Activated T-cell treated with anti-CD3 and anti-CD28 coated beads for 24 hours (primary cell): Measurements from ENCODE around the gene UTS2B.
"Not testable (repeated sequence)": the region's sequence is repeated elsewhere in the genome, so short reads cannot be mapped to it uniquely, and the experiment has no call there.

ENCODE experiments used
- DNase-seq: peaks from one replicate; pipeline ENCODE4 v3.0.0-alpha.2; 2020; ENCODE audit warnings: low read depth

Gene UTS2B

DNA sequence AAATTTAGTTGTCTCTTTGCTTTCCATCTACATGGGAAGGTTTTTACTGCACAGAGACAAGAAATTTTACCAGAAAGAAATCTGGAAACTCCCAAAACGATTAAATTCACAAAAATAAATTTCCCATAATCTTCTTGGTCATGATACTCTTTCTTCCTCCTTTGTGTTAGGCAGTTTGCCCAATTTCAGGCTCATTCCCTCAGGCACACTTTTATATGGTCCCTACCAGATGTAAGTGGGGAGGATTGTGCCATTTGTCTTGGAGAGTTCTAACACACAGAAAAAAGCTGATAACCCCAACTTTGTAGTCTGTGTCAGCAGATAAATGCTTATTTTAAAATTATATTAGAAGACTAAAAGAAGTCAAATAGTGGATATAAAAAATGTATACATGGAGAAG is 50.2 kb downstream of the UTS2B start:
- no peak for DNase-seq

GRCh38 chr3:191275751-191276150 is 54.6 kb downstream of the UTS2B start:
- no peak for DNase-seq

DNA sequence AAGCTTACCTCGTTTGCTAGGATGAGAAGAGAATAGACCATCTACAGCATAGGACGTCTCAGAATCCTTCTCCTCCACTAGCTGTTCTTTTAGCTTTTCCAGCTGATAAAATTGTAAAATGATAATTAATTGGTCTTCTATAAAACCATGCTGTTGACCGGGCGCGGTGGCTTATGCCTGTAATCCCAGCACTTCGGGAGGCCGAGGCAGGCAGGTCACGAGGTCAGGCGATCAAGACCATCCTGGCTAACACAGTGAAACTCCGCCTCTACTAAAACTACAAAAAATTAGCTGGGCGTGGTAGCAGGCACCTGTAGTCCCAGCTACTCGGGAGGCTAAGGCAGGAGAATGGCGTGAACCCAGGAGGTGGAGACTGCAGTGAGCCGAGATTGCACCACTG is 55.1 kb downstream of the UTS2B start:
- DNase-seq = not testable (repeated sequence)

DNA sequence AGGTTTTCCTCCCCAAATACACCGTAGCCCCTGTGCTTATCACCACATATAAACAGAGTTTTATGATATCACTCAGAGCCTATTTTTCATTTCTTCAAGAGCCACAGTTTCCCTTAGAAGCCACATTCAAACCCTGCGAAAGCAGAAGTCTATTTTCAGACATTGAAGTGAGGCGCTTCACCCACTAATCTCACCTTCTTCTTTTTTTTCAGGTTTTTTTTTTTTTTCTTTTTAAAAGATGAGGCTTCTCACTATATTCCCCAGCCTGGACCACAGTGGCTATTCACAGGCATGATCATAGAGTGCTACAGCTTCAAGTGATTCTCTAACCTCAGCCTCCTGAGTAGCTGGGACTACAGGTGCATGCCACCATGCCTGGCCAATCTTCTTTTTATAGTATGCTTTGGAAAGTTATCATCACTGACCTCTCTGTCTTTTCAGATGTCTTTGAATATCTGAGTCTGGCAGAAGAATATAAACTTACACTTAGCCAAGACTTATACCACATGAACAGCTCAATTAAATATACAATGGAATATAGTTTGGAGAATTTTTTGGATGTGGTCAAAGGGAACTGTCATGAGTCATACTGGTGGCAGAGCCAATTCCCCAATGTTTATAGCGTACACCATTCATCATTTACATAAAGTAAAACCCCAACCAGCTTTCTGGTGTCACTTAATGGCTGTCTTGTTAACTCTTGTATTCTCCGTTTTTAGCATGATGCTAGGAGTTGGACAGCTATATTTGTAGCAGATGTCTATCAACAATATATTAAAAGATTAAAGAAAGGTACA is 60.8 kb downstream of the UTS2B start:
- DNase-seq = no peak

- DNase-seq = no peak
Measured at GRCh38 chr3:191268737-191269136, 61.6 kb downstream of the UTS2B start.

- DNase-seq = no peak
Measured at GRCh38 chr3:191263850-191264249, 66.5 kb downstream of the UTS2B start.

- DNase-seq = no peak
Measured at GRCh38 chr3:191263365-191263764, 67.0 kb downstream of the UTS2B start.

DNA sequence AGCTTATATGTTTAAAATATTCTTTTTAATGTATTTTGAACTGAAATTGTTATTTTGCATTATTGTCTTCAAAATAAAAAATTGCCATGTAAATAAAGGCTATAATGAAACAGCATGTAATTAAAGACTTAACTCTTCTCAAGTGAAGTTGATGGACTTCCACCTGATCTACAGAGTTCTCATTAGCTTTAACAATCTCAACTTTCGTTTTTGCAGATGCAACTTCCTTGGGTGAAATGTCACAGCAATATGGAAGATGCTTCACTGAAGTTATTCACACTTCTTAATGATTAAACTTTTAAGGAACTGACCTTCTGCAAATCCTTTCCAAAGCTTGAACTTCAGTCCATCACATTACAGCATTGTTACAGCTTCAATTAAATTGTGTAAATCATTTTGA is 67.7 kb downstream of the UTS2B start:
- no peak for DNase-seq

DNA sequence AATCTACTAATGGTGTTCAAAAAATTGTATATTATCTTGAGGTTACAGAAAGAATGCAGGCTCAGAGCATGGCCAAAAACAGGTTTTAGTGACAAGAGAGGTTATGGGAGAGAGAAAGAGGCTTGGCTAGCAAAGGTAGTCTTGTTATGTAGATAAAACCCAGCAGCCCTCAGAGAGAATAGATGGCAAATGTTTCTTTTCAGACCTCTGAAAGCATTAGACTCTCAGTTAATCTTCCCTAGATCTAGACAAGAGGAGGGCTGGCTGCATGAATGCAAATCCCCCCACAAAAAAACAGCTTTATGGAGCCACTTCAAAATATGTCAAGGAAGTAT is 69.1 kb downstream of the UTS2B start:
- DNase-seq = no peak

- no peak for DNase-seq
Measured at GRCh38 chr3:191260431-191261303, 69.7 kb downstream of the UTS2B start.

DNA sequence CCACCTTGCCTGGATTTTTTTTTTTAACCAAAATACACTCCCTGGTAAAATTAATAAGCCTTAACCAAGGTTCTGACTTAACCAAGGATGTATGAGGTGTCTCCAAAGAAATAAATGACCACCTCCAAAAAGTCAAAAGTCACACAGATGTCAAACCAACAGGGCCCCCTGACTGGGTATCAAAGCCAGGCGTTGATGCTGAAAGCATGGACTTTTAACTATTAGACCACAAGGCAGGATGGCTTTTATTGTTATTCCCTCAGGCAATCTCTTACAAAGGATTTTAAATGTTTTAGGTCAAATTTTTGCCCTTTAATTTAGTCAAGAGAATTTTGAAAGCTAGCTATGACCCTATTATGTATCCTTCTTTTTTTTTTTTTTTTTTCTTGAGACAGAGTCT is 70.8 kb downstream of the UTS2B start:
- DNase-seq = no peak

- no peak for DNase-seq
Measured at GRCh38 chr3:191257286-191257685, 73.0 kb downstream of the UTS2B start.

DNA sequence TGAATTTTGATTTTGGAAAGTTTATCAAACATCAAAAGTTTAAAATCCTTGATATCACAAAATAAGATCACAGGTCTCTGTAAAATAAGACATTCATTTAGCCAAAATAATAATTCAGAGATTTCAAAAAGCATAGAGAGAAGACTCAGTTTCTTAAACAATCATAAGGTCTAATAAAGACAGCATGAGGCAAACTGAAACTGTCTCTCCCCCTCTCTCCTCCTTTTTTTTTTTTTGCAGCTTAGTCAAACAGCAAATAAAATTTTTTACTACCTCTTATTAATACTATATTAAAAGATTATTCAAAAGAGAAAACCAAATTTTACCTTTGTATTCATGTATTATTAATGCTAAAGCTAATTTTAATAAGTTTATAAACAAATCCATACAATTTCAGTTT is 73.9 kb downstream of the UTS2B start:
- no peak for DNase-seq

GRCh38 chr3:191255156-191255555 is 75.2 kb downstream of the UTS2B start:
- no peak for DNase-seq

DNA sequence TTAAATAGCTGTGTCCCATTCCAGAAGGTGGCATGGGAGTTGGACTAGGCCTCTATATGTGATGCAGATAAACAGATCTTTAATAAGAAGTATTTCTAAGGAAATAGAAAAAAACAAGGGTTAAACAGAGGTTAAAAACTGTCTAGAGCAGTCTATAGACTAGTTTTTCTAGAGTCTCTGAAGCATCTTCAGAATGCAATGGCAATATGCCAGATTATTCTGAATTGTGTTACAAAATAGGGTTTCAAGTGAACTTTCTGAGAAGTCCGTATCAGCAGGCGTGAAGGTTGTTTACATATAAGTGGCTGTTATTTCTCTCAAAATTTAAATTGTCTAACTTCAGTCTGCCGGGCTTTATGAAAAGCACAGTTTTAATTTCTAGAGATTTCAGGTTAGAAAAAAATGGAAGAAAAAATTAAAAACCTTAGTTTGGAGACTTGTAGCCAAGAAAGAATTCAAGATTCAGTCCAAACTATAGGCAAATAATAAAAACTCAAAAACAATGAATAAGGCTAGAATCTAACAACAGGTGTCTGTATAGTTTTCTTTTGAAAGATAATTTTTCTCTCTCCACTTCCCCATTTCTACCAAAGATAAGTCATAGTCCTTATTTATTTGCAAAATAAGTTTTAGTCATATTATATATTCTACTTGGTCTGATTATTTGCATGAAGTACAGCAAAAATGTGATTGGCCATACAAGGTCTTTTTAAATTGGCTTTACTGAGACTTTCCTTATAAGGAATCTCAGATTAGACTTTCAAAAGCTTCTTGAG is 76.0 kb downstream of the UTS2B start:
- DNase-seq = no peak

DNA sequence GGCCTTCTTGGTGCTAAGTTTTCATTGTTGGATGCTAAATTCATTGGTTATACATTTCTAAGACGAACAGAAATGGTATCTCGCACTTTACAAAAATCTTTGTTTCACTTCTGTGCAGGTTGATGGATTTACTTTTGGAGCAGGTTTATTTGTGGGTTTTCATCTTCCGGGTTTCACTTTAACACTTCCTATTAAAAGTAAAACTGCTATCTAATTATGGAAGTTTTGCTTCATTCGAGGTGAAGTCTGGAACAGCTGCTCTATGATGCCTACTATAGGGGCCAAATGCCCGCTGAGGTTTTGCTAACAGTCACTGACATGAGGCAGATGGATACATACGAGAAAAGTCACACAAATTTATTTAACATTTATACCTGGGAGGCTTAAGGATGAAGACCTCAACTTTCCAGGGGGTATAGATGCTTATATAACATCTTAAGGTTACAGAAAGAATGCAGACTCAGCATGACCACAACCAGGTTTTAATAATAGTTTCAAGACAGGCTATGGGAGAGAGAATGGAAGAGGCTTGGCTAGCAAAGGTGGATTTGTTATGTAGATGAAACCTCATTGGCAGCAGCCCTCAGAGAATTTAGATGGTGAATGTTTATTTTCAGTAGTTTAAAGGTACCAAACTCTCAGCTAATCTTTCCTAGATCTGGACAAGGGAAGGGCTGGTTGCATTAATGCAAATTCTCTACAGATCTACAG is 77.1 kb downstream of the UTS2B start:
- DNase-seq = no peak

DNA sequence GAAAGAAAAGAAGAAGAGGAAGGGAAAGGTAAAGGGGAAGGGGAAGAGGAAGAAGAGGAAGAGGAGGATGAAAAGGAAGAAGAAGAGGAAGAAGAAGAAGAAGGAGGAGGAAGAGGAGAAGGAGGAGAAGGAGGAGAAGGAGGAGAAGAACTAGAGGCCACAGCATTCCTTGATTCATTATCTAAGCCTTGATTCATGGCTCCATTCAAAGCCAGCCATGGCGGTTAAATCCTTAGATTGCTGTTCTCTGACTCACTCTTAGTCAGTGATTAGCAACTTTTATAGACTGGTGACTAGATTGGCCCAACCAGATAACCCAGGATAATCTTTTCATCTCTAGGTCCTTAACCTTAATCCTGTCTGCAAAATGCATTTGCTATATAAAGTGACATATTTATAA is 83.7 kb downstream of the UTS2B start:
- no peak for DNase-seq

DNA sequence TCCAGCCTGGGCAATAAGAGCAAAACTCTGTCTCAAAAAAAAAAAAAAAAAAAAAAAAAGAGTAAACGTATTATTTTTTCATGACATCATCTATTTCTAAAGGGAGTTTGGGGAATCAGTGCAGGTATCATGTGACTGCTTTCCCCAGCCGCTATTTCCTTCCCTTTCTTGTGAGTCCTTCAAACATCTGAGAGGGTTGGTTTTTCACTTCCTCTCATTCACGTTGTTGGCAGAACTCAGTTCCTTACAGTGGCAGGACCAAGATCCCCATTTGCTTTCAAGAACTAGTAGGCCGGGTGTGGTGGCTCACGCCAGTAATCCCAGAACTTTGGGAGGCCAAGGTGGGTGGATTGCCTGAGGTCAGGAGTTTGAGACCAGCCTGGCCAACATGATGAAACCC is 84.3 kb downstream of the UTS2B start:
- not testable (repeated sequence) for DNase-seq

DNA sequence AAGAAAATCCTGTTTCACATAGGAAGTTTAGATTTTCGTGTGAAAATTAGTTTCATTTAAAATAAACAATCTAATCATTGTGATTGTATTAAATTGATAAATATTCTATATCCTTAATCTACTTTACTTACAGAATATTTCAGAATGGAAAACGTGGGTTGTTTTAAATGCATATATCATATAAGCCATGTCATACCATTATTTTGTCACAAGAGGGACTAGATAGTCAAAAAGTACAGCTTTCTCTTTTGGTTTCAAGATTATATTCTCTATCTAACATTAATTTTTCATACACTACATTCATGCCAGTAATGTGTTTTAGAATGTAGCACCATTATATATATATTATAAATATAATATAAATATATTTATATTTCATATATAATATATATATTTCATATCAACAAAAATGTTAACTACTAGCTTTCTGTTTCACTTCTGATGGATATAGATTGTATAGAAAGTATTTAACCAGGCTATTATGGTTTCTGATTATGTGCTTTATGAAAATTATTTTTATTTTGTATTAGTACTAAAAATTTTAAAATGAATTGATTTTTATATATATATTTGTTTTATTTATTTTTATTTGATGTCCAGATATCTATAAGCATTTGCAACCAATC is 86.0 kb downstream of the UTS2B start:
- DNase-seq = no peak

- DNase-seq = no peak
Measured at GRCh38 chr3:191240486-191240885, 89.8 kb downstream of the UTS2B start.

DNA sequence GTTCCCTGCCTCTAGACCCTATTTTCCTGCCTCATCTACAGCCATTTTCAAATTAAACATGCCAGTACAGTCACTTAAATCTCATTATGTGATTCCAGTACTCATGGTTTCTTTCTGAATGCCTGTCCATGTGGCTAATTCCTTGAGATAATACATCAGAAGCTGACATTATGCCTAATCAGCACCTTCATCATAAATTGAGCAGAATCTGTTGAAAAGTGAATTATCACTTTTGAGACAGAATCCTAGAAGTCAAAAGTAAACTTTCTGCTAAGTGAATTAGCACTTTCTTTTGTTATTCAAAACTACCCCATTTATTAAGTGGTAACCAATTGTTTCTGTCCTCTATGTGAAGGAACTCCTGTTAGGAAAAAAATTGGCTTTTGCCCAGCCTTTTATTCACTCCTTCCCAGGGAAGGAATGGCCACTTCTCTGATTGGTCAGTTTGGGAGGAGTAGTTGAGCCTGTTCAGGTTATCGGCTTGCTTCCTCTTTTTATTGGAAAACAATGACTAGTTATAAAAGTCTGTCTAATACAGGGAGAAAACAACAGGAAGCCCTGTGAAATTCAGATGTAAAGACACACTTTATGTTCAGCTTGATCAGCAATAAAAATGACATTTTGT is 90.8 kb downstream of the UTS2B start:
- no peak for DNase-seq
